Astrocyte of the cerebellum (primary cell): ENCODE data around the gene VPS45.

Experiments
- DNase-seq: peaks from one replicate; pipeline ENCODE4 v3.0.0-alpha.2; 2011; ENCODE audit warnings: low read depth
- H3K4me3 ChIP-seq: 2 replicates; pipeline ENCODE4 v1.5.1; 2011; ENCODE audit warnings: mild to moderate bottlenecking, low read depth, low read length, moderate library complexity
- CTCF ChIP-seq: IDR thresholded peaks from 2 replicates; pipeline ENCODE4 v1.5.1; 2012; ENCODE audit warnings: low read length, low read depth, moderate library complexity, mild to moderate bottlenecking; ENCODE audit errors: missing control alignments
- in situ Hi-C: cut with HindIII; loops from 2 replicates; pipeline ENCODE4 v1.10.0; 2017; ENCODE audit warnings: low sequenced_read_pairs

The VPS45 gene

GRCh38 chr1:150168960-150169601, 101.5 kb downstream of the VPS45 start:
- DNase-seq, result peak; percentile 44
- no peak overlapping the region for H3K4me3 ChIP-seq
- TF ChIP-seq CTCF, result peak; percentile 88
- in situ Hi-C loops, result no loop called here

GRCh38 chr1:150171801-150172200, 104.2 kb downstream of the VPS45 start:
- in situ Hi-C loops, result no loop called here
- TF ChIP-seq CTCF, result no peak
- H3K4me3 ChIP-seq, result no peak overlapping the region
- no peak for DNase-seq

GRCh38 chr1:150173141-150173585, 105.6 kb downstream of the VPS45 start:
- DNase-seq, result no peak
- in situ Hi-C loops, result no loop called here
- no peak for TF ChIP-seq CTCF
- no peak overlapping the region for H3K4me3 ChIP-seq

GRCh38 chr1:150176593-150176992, 109.0 kb downstream of the VPS45 start:
- in situ Hi-C loops, result no loop called here
- TF ChIP-seq CTCF, result no peak
- no peak overlapping the region for H3K4me3 ChIP-seq
- DNase-seq, result no peak

GRCh38 chr1:150178548-150178947, 111.0 kb downstream of the VPS45 start:
- no peak for TF ChIP-seq CTCF
- no peak for DNase-seq
- in situ Hi-C loops, result no loop called here

GRCh38 chr1:150179867-150180266, 112.3 kb downstream of the VPS45 start:
- TF ChIP-seq CTCF, result no peak
- no peak for DNase-seq
- in situ Hi-C loops, result no loop called here
- H3K4me3 ChIP-seq, result no peak overlapping the region

More at GRCh38 chr1:150178548-150178947, 111.0 kb downstream of the VPS45 start:
- no peak overlapping the region for H3K4me3 ChIP-seq
